Medulla oblongata (tissue), 1 donor: ENCODE measurements around the gene NRXN3.

Source experiments
- DNase-seq: peaks from one replicate; pipeline ENCODE4 v3.0.0-alpha.2; 2015; ENCODE audit errors: extremely low spot score

Gene NRXN3

DNA sequence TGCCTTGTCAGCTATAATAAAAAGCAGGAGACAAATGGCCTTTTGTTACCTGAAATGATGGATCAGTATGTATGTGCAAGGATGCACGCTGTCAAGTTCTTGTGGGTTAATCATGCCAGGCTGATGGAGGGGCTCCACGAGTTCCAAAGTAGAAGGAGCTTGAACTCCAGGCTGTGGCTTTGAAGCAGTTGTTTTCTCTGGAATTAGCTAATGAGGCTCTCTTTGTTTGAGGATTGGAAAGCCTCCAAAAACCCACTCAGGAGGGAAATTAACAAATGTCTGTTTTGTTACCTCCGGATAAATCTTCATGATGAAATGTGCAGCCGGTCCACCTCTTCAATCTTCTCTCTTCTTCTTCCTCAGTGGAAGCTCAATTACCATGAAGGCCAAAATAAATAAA is 1435.7 kb downstream of the NRXN3 start:
- peak; percentile 59 for DNase-seq

DNA sequence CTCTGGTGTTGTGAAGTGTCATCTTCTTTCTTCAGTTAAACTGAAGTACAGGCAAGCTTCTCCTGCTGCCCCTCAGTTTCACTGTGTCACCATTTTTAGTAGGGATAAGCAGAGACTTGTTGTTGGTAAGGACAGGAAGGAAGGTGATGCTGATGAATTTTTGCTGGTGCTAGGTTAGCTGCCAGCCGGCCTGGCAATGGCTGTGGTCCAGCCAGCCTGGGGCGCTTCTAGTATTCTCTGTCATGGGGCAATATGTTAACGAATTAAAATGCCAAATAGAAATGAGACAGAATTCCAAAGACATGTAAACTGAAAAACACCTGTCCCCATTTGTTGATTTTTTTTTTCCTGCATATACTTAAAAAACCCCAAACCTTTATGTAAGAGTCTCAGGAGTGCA is 1438.3 kb downstream of the NRXN3 start:
- DNase-seq, result no peak

DNA sequence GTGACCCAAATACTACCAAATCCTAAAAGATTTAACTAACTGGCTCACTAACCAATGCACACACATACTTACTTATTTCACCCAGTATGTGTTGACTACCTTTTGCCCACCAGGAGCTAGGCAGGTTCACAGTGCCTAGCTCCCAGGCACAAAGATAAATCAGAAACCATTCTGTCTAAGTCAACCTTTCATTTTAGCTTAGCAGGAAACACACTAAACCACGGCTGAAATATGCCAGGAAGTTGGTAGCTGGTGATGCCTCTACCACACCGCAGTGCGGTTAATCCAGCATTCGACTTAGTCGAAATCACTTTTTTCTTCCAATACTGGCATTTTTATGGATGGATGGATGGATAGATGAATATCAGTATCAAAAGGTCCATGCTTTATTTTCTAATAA is 1443.5 kb downstream of the NRXN3 start:
- DNase-seq, result no peak

DNA sequence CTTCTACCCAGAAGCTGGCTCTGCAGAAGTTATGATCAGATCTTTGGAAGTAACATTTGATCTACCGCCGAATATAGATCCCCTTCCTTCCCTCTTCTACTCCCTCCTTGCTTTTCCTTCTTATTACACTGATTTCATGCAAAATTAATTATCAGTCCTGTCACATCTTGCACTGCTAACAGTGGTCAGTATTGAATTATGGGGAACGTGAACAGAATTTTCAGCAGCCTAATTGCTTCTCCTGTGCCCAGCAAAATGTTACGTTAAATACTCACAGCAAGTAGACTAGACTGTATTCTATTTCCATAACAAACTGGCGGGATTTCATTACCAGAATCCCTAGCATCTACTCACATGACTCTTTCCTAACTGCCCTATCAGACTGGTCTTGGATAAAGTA is 1444.3 kb downstream of the NRXN3 start:
- peak; percentile 38 for DNase-seq

DNA sequence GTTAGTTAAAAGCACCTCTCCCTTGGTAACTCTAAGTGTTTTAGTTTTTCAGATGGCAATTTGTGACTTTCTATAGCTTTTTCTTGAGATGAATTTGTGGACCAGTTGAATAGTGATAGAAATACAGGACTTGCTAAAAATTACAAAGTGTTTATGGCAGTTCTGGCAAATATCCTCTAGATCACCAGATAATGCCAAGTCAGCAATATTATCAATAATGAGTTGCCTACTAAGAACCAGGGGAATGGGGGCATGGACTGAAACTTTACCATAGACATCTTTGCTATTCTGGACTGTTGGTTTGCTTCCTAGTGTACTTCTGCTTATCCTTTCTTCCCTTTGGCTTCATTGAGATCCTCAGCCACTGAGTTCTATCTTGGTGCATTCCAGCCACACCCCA is 1456.9 kb downstream of the NRXN3 start:
- no peak for DNase-seq

DNA sequence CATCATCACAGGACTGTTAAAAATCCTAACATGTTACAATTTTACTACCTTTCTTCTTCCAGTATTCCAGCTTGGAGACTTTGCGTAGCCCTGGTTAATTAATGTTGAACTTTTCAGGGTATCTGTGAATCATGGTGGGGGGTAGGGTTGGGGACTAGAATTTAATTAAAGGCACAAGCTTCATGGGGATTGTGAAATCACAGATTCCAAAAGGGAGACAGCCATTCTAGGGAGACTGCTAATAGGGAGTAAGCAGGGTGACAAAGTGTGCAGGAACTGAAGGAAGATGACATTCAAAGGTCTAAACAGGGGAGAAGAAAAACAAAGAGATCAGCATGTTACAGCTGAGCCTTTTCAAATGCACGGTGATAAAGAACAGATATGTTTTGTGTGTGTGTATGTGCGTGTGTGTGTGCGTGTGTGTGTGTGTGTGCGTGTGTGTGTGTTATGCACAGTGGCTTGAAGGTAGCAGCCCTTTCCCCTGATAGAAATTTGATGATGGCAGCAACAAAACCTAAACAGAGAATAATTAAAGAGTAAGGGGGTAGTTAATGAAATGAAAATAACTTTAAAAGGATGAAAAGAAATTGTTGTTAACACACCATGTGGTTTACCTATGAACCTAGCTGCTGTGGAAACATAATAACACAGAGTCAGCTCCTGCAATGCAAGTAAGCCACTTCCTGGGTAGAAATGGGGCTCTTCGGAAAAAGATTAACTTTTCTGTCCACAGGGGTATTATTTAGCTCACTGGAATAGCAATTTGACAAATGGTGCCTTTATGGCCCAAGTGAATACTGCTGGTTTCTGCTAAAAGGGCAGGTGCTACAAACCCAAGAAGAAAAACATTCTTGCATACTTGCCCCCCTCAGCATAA is 1459.5 kb downstream of the NRXN3 start:
- DNase-seq, result no peak

DNA sequence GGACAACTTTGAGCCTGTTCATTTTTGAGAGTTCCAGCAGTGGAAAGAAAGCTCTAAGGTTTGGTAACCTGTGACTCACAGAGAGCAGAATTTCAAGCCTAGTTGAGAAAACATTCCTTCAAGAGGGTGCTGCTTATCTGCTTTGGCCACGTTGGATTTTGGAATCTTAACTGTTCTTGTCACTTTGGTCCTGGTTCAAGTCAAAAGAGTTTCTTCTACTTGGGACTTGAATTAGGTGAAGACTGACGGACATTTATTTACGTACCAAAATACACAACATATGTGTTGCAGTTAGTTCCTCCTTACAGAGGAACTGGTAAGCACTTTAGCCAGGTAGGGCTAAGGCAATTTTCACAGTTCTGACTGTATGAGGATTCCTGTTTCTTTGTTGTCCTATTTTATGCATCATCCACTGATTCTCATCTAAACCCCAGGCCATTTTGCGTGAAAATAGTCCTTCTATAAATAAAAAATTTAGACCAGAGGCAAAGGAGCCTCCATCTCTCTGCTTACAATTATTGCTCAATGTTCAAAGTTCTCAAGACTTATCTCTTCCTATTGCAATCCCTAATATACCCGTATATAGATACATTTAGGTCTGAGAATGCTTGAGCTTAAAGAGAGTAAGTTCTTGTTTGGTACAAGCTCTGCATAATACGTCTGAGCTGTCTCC is 1460.3 kb downstream of the NRXN3 start:
- no peak for DNase-seq

DNA sequence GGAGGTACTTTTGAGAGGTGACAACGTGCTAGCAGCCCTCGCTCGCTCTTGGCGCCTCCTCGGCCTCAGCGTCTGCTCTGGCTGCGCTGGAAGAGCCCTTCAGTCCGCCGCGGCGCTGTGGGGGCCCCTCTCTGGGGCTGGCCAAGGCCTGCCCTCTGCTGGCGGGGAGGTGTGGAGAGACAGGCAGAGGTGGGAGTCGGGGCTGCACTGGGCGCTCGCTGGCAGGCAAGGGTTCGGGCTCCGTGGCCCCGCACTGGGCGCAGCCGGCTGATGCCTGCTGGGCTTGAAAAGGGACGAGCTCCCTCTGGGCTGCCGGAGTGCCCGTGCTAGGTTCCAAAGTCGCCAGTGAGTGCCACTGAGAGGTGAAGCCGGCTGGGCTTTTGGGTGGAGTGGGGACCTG is 1461.1 kb downstream of the NRXN3 start:
- DNase-seq, result no peak

DNA sequence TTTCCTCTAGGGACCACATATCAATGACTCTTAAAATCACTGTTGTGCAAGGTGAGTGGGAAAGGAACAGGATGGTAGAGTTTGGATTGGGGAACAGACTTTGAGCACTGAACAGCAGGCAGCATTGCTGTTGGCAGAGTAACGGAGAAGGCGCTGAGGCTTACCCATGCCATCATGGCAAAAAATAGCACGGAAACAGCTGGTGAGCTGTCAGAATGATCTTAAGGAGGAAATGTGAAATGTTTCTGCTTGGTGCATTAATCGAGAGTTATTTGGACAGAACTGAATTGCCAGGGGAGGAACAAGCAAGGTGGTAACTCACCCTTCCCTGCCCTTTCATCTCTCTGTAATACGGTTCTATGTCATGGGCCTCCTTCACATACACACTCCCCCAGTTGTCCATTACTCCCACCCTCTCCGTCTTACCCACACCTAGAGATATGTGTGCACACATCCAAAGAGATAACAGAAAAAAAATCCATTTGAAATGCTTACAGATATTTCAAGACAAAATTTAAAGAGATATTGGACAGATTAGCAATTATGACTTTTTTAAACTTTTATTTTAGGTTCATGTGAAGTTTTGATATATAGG is 1468.6 kb downstream of the NRXN3 start:
- no peak for DNase-seq

DNA sequence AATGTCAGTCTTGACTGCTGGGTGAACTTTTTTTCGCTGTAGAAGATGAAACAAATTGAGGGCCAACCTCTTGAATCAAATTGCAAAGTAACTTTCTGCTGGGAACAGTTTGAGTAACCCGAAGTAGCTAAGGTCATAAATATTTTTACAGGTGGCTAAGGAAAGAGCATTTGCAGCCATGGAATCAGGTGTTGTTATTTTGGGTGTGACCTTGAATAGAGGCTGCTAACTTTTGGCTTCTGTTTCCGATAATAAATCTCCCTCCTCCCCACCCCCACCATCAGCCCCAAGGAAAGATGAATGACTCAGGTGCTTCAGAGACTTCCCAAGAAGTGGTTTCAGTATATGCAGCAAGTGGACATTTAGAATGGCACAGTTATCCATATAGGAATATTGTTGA is 1469.4 kb downstream of the NRXN3 start:
- DNase-seq, result no peak

DNA sequence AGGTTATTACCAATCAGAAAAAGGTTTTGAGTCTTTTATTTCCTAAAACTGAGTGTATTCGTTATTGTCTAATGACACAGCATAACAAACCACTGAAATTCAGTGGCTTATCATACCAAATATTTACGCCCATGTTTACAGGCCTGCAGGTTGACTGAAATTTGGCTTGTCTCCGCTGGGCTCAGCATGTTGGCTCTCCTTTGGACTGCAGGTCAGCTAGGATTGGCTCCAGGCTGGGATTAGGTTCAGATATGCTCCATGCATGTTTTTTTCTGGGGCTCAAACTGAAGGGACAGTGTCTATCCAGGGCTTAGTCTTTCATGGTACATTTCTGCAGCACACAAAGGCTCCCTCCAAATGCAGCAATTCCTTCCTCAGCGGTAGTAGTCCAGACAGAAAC is 1471.2 kb downstream of the NRXN3 start:
- no peak for DNase-seq

DNA sequence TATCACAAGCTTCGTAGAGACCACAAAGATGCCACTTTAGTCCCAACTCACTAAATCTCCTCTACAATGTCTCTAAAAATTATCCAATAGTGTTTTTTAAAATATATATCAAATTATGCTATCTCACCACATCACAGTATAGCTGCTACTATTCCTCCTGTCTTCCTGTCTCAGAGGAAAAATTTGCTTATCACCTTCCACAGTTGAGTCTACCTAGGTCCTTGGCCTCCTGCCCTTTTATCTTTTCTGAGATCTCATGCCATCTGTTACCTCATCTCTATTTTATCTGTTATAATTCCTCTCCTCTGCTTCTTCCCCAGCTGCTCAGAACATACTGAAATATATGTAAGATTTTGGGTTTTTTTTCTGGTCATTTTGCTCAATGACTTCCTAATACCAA is 1473.0 kb downstream of the NRXN3 start:
- no peak for DNase-seq

DNA sequence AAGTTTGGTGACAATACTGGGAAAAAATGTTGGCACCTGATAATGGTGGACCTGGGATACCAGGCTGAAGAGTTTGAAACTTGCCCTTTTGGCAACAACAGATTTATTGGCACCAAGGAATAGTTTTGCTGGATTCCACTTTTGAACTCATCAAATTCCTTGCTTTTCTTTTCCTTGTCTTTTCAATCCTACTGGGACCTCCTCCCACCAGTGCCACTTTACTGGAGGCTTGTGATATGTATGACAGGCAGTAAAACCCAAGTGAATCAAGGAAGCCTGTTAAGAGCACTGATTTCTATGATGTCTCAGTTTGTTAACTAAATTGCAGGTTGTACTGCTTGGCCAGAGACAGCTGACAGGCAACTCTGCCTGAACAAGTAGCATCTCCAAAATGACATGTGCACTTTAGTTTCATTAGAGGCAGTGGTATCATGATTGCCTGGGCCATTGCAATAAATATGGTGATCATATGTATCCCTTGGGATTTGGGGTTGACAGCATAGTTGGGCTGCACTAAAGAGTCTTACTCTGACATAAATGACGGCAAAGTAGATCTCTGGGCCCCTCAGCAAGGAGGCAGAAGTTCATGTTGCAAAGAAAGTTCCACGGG is 1475.7 kb downstream of the NRXN3 start:
- DNase-seq, result no peak

DNA sequence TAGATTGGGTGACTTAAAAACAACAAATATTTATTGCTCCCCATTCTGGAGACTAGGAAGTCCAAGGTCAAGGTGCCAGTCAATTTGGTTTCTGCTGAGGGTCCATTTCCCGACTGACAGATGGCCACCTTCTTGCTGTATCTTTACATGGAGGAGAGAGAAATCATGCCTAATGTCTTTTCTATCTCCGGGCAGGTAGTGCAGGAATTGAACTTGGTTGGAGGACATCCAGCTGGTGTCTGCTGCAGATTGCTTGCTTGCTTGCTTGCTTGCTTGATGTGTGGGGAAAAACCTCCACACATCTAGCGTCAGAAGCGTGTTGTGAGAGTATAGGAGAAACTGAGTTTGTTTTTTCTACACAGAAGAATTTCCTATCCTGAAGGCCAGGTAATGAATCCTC is 1479.7 kb downstream of the NRXN3 start:
- DNase-seq, result no peak

DNA sequence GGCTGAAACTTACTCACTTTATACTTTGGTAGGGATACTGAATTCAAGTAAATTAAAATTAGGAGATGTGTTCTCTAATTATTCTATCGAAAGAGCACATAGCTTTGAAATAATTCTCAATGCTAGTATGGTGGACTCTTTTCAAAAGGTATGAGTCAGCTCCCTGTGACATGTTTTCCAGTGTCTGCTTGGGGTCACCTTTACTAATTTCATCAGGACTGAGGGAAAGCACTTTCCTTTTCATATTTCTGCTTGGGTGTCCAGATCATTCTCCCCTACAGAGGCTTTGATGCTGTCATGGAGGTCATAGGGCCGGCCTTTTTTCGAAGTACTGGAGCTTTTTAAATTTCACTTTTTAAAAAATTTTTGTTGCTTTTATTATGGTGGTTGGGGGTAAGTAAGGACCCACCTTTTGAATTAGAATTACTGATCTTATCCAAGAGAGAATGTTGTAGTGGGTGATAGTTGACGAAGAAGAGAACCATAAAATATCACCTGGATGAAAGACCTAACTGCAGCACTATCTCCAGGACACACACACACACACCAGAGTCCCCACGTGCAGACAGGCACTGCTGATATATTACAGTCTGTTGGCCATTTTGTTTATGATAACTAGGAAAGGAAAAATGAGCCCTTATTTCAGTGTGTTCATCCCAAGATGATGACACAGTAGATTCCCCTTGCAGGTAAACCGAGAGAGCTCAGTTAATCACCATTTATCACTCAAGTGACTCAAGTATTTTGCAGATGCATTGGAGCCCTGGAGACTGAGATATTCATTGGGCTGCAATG is 1482.5 kb downstream of the NRXN3 start:
- no peak for DNase-seq

DNA sequence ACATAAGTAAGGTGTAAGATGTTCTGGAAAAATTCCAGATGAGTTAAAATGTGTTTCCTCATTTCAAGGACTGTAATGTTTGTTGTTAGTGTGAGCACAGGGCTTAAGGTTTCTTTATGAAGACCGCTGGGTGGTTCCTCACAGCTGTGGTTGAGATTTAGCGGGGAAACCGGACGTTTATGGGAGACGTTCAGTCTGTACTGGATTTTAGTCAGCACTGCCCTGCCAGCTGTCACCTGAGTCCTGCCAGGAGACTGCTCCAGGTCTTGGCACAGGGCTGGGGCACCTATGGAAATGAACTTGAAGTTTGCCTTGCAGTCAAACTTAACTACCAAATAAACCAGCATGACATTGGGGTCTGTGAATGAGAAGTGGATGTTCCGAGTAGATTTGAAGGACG is 1485.9 kb downstream of the NRXN3 start:
- DNase-seq, result no peak

DNA sequence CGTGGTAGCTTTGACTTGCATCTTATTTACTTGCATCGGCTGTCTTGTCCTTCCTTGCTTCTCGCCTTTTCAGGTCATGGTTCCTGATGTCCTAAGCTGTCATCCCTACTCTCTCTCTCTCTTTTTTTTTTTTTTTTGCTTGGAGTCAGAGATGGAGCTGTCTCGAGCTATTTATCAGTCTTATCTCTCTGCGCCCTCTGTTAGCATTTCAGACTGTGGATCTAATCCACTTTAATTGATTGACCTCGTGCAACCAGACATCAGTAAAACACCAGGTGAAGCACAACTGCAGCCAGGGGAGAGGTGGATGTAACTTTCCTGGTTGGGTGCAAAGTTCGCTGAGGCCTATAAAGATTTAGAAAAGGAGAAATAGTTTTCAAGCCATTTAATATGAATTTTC is 1486.3 kb downstream of the NRXN3 start:
- DNase-seq, result no peak

DNA sequence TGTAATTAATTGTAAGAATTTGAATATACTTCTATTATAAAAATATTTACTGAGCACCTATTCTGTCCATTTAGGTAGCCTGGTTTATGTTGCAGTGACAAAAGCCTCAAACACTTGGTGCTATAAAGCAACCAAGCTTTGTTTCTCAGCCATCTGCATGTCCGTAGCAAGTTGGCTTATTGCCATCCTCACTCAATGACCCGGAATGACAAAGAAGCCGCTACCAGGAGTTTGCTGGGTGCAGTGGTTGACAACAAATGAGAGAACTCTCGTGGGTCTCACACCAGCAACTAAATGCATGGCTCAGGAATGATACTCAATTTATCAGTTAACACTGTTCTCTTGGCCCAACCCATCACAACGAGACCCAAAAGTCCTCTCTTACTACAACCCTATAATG is 1488.0 kb downstream of the NRXN3 start:
- DNase-seq, result no peak

DNA sequence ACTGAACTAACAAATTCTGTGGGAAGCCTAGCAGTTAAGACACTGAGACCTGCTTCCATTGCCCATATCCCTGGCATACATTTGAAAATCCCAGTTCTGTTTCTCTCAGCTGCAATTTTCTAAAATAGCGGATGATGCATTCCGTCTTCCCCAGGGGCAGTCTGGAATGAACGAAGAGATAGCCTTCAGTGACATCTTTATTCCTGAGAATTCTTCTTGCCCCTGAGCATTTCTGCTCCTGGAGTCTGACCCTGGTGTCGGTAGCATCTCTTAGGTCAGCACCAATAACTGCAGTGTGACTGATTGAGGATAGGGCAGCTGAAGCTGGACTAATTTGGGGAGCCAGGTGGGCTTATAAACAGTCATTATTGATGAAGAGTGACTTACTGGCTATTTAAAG is 1488.6 kb downstream of the NRXN3 start:
- DNase-seq, result no peak

DNA sequence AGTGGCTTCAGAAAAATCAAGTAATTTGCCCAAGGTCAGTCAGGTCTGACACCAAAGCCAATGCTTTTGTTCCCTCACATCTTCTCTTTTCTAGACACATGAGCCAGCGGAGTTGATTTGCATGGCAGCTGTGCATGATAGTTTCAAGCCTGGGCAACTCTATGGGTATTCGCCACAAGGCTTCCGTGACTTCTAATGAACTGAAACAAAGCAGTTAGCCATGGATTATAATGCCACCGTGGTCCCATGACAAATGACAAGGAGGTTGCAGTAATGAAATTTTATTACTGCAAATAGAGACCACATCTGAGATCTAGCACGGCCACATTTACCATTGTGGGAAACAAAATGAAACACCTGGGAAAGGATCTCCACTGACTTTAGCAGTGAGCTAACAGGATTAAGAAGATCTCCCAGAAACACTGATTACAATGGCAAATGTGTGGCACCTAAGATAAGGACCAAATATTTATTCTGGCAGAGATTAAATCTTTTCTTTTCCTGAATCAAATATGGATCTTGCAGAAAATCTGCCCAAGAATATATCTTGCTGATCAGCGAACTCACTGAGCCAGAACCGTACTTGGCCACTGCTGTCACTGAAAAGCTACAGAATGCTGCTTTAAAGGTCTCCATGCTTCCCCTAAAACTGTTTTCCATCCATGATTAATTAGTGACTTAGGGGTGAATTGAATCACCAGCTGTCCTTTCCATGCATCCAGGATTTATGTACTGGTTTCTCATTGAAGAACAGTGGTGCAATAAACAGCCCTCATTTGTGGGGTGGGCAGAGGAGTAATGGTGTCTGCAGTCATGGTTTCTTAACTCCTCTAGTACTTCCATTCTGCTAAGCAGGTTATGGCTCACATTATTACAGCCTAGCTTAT is 1490.1 kb downstream of the NRXN3 start:
- no peak for DNase-seq

DNA sequence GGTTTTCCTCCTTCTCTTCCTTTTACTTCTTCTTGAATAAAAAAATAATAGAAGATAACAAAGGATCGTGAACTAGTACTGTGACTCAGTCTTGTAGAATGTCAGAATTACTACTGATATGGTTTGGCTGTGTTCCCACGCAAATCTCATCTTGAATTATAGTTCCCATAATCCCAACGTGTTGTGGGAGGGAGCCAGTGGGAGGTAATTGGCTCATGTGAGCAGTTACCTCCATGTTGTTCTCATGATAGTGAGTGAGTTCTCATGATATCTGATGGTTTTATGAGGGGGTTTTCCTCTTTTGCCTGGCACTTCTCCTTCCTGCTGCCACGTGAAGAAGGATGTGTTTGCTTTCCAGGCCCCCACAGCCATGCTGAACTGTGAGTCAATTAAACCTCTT is 1491.6 kb downstream of the NRXN3 start:
- no peak for DNase-seq
